SK-N-MC (cell line): Measurements from ENCODE around the gene BCL3.
"Not testable (repeated sequence)": the region's sequence is repeated elsewhere in the genome, so short reads cannot be mapped to it uniquely, and the experiment has no call there.

Source experiments
- DNase-seq: peaks from one replicate; pipeline ENCODE4 v3.0.0-alpha.2; 2011; ENCODE audit warnings: low read depth, low spot score
- H3K27ac ChIP-seq: fragments of 200-600 bp; sonication (generic); 2 replicates; pipeline ENCODE4 v1.5.1; 2016; ENCODE audit warnings: mixed run types
- H3K36me3 ChIP-seq: fragments of 200-600 bp; sonication (generic); 2 replicates; pipeline ENCODE4 v1.6.1; 2017; ENCODE audit warnings: antibody characterized with exemption, low read length, mixed read lengths; ENCODE audit not compliant: insufficient read depth
- H3K4me3 ChIP-seq: fragments of 200-600 bp; sonication (generic); 2 replicates; pipeline ENCODE4 v1.5.1; 2016
- H3K9ac ChIP-seq: fragments of 200-600 bp; sonication (generic); 2 replicates; pipeline ENCODE4 v1.8.0; 2017; ENCODE audit warnings: mixed run types, mixed read lengths; ENCODE audit not compliant: insufficient read length
- H3K9me3 ChIP-seq: fragments of 200-600 bp; sonication (generic); 2 replicates; pipeline ENCODE4 v1.6.1; 2017; ENCODE audit warnings: low read depth, mild to moderate bottlenecking, antibody characterized with exemption, low read length, moderate library complexity, mixed read lengths
- EZH2 ChIP-seq: fragments of 200-600 bp; sonication (generic); IDR thresholded peaks from one replicate; pipeline ENCODE4 v1.6.1; 2017; ENCODE audit warnings: antibody characterized with exemption
- FOXP2 ChIP-seq: optimal IDR thresholded peaks from 2 replicates; pipeline ENCODE3; 2011; ENCODE audit warnings: mild to moderate bottlenecking, moderate library complexity; ENCODE audit not compliant: insufficient read depth; ENCODE audit errors: extremely low read length, control extremely low read depth
- POLR2AphosphoS5 ChIP-seq: IDR thresholded peaks from 2 replicates; pipeline ENCODE4 v1.6.1; 2012; ENCODE audit warnings: mild to moderate bottlenecking, low read depth, low read length, borderline replicate concordance

BCL3 gene

DNA sequence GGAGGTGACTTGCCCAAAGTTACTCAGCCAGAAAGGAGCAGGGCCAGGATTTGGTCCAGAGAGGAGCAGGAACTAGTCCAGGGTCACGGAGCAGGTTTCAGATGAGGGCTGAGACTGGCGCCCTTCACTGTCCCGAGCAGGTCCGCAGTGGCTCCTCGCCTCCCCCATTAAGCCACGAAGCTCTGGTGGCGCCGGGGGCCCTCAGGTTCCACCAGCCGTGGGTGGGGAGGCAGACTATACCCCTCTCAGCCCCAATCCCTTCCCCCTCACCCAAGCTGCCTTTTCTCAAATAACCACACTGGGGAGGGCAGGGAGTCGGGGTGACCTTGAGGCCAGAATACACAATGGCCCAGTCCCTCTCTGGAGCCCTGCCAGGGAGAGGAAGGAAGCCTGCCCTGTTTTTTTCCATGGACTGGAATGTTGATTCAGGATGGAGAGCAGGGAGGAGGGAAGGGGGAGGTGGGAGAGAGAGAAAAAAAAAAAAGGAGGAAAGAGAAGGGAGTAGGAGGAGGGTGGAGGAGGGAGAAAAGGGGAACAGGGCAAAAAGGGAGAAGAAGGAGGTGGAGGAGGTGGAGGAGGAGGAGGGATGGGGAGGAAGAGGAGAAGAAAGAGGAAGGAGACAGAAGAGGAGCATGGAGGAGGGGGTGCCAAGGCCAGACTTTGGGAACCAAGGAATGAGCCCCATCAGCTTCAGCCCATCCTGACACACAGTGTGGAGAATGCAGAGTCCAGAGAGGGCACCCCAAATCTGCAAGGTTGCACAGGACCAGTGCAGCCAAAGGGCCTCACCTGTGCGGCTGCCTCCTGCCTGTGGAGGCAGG is 29.9 kb upstream of the BCL3 start:
- Histone ChIP-seq H3K9me3 (no peaks in the 10 kb centered on the region), H3K4me3 (no peak overlapping the region), H3K27ac (no peak overlapping the region), H3K36me3 (no peaks in the 10 kb centered on the region), H3K9ac (no peak overlapping the region)
- no peak for DNase-seq
- TF ChIP-seq POLR2AphosphoS5 (no peak), FOXP2 (no peak), EZH2 (no peak)

DNA sequence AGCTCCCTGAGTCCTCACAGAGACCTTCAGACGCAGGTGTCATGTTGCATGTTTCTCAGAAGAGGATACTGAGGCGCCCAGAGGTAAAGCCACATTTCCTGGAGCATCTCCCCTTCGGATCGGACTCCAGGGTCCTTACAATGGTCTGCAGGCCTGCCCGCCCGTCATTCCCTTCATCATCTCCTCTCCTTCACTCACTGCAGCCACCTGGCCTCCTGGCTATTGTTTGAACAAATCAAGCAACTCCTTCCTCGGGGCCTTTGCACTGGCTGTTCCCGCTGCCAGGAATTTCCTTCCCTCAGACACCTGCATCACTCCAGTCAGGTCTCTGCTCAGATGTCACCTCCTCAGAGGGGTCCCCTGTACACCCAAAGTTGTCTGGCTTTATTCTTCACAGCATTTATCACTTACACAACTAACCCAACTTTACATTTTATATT is 29.2 kb upstream of the BCL3 start:
- no peak for TF ChIP-seq FOXP2
- no peaks in the 10 kb centered on the region for H3K9me3 ChIP-seq
- no peak for DNase-seq
- H3K4me3 ChIP-seq = no peak overlapping the region
- no peaks in the 10 kb centered on the region for H3K36me3 ChIP-seq
- no peak overlapping the region for H3K9ac ChIP-seq
- H3K27ac ChIP-seq = no peak overlapping the region

DNA sequence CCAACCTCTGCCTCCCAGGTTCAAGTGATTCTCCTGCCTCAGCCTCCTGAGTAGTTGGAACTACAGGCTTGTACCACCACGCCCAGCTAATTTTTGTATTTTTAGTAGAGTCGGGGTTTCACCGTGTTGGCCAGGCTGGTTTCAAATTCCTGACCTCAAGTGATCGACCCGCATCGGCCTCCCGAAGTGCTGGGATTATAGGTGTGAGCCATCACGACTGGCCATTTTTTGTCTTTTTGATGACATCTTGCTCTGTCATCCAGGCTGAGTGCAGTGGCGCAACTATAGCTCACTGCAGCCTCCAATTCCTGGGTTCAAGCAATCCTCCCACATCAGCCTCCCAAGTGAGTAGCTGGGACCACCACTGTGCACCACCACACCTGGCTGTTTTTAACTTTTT is 28.1 kb upstream of the BCL3 start:
- H3K4me3 ChIP-seq, H3K27ac ChIP-seq, H3K9ac ChIP-seq, H3K9me3 ChIP-seq, DNase-seq, H3K36me3 ChIP-seq: not testable (repeated sequence)

DNA sequence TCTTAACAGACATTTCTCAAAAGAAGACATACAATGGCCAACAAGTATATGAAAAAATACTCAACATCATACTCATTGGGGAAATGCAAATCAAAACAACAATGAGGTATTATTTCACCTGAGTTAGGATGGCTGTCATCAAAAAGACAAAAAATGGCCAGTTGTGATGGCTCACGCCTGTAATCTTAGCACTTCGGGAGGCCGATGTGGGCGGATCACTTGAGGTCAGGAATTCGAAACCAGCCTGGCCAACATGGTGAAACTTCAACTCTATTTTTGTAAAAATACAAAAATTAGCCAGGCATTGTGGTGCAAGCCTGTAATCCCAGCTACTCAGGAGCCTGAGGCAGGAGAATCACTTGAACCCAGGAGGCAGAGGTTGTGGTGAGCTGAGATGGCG is 27.6 kb upstream of the BCL3 start:
- H3K27ac ChIP-seq = no peak overlapping the region
- no peak overlapping the region for H3K9ac ChIP-seq
- no peak for DNase-seq
- H3K36me3 ChIP-seq = no peaks in the 10 kb centered on the region
- H3K9me3 ChIP-seq = no peaks in the 10 kb centered on the region
- H3K4me3 ChIP-seq = no peak overlapping the region
- TF ChIP-seq FOXP2 = no peak
- TF ChIP-seq POLR2AphosphoS5 = no peak
- no peak for TF ChIP-seq EZH2

DNA sequence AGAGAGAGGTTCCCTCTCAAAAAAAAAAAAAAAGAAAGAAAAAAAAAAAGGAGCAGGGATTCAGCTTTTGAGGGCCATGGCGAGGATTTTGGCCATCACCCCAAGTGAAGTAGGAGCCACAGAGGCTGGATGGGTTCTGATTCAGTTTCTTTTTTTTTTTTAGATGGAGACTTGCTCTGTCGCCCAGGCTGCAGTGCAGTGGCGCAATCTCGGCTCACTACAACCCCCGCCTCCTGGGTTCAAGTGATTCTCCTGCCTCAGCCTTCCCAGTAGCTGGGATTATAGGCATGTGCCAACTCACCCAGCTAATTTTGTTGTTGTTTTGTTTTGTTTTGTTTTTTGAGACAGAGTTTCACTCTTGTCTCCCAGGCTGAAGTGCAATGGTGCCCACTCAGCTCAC is 27.1 kb upstream of the BCL3 start:
- not testable (repeated sequence) for H3K9me3 ChIP-seq, H3K9ac ChIP-seq, H3K36me3 ChIP-seq, DNase-seq, H3K27ac ChIP-seq, H3K4me3 ChIP-seq

DNA sequence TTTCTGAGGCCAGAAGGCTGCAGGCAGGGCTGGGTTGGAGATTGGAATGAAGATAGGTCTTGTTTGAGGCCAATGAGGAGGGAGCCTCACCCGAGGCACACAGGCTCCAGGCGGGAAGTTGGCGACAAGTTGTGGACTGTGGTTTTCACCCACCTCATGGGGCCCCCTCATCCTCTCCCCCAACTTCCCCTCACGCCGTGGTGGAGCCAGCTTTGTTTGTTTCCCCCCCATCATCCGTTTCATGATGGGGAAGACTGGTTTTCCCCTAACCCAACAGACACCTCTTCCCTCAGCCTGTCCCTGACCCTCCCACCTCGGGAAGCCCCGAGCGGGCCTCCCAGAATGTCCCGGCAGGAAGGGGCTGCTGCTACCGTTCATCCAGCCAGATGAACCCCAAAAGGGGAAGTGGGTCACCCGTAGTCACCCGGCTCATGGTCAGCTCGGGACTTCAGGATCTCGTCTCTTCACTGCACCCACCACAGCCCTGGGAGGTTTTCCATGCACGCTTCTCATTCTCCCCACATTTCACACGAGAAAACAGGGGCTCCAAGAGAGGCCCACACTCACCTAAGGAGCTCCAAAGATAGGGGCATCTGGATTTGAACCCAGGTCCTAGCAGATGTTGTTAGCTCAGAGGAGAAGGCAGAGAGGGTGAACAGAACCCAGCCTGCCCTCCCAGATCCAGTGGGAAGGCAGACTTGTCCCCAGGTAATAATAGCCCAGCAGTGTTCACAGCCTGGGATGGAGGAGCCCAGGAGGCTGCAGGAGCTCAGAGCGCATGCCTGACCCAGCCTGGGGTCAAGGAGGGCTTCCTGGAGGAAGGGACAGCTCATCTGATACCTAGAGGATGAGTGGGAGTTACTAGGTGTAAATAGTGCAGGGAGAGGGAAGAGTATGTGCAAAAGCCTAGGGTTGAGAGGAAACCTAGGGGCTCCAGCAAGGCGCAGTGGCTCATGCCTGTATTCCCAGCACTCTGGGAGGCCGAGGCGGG is 26.1 kb upstream of the BCL3 start:
- TF ChIP-seq FOXP2 = no peak
- TF ChIP-seq POLR2AphosphoS5 = no peak
- no peak for TF ChIP-seq EZH2
- DNase-seq = no peak
- no peak overlapping the region for H3K27ac ChIP-seq
- no peak overlapping the region for H3K9ac ChIP-seq
- H3K36me3 ChIP-seq = no peaks in the 10 kb centered on the region
- no peak overlapping the region for H3K4me3 ChIP-seq
- no peaks in the 10 kb centered on the region for H3K9me3 ChIP-seq

DNA sequence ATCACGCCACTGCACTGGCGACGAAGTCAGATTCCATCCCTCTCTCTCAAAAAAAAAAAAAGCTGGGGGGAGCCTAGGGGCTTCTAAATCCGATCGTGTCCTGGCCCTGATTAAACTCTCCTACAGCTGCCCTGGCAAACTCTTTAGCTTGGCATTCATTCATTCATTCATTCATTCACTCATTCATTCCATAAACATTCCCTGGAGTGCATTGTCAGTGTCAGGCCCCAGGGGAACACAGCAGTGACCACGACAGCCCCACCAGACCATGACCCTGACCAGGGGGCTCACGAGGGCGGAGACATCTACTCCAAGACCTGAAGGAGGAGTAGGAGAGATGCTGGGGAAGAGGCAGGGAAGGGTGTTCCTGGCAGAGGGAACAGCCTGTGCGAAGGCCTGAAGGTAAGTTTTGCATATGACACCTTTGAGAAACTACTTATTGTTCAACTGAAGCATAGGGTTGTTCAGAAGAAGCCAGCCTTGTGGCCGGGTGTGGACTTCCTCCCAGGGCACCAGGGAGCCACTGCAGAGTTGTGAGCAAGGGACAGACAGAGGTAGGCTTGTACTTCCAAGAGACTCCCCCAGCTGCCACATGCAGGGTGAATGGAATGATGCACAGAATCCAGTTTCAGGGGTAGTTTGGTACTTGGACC is 25.1 kb upstream of the BCL3 start:
- no peak for DNase-seq
- Histone ChIP-seq H3K9me3 (no peaks in the 10 kb centered on the region), H3K4me3 (no peak overlapping the region), H3K36me3 (no peaks in the 10 kb centered on the region), H3K9ac (no peak overlapping the region), H3K27ac (no peak overlapping the region)
- TF ChIP-seq FOXP2 = no peak
- TF ChIP-seq EZH2 = no peak
- TF ChIP-seq POLR2AphosphoS5 = no peak

DNA sequence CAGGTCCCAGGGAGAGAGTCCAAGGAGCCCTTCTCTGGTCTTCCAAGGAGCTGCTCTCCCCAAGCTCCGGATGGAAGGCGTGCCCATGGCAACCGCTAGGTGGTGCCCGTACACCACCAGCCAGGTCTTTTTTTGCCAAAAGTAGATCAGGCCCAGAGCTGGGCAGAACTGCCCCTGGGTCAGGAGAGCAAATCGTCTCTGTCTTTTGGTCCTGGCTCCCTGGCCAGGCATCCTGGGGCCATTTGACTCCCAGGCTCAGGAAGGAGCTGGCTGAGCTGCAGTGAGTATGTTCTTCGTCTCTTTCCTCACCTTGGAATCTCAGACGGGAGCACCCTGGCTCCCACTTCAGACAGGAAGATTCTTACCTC is 24.6 kb upstream of the BCL3 start:
- Histone ChIP-seq H3K9me3 (no peaks in the 10 kb centered on the region), H3K27ac (no peak overlapping the region), H3K9ac (no peak overlapping the region), H3K36me3 (no peaks in the 10 kb centered on the region), H3K4me3 (no peak overlapping the region)
- no peak for TF ChIP-seq FOXP2
- no peak for TF ChIP-seq POLR2AphosphoS5
- no peak for TF ChIP-seq EZH2
- no peak for DNase-seq

DNA sequence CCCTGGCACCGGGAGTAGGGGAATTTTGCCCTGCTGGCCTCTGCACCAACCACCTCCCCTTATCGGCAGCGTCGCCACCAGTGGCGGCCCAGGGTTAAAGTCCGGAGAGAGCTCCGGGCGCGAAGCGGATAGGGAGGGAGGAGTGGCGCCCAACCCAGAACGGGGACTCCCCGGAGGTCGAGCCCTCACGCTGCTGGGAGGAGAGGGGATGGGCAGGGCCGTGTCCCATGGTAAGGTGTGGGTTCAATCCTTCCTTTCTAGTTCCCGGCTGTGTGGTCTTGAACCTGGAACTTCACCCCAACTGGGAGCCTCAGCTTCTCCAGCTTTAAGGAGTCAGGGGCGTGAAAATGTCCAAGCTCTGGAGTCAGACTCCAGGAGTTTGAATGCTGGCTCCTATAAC is 23.3 kb upstream of the BCL3 start:
- TF ChIP-seq EZH2 = no peak
- TF ChIP-seq POLR2AphosphoS5 = no peak
- TF ChIP-seq FOXP2 = no peak
- no peak overlapping the region for H3K9ac ChIP-seq
- no peak overlapping the region for H3K4me3 ChIP-seq
- H3K27ac ChIP-seq = no peak overlapping the region
- no peaks in the 10 kb centered on the region for H3K36me3 ChIP-seq
- no peak for DNase-seq
- no peaks in the 10 kb centered on the region for H3K9me3 ChIP-seq
